ENCODE measurements around the gene TTC3.

DNA sequence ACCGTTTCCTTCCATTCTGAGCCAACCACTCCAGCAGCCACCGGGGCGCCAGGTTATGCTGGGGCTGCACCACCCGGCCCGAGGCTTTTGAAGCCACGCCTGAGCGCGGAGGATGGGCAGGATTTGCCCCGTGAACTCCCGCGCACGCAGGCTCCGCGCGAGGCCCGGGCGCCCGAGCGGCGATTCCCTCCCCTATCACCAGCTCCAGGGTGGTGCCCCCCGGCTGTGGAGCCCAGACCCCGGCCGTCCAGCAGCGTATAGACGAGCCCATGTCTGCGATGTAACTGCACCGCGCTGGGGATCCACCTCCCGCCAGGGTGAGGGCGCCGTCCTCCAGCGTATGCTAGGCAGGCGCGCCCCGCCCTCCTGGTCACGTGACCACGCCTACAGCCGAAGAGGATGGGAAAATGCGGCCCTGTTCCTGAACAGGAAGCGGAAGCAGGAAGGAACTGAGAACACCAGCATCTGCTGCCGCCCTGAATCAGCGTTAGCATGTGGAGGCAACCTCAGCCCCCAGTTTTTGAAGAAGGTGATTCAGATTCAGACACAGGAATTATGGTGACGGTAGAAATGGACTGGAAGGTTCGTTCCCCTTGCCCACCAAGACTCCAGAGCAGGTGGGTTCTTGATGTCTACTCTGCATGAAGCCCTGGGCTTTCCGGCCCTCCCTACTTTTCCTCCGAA, 148.1 kb downstream of the TTC3 start:
- TF ChIP-seq POLR2AphosphoS5 (IDR thresholded peaks at IDR 0.05; ENCODE audit: low read depth, low read length), result peak; percentile 84
- peak; percentile 47; the same call in 1 of the 2 replicates for TF ChIP-seq TAF1 (IDR thresholded peaks at IDR 0.05; ENCODE audit: low read depth, low read length)
- peak; percentile 77 for TF ChIP-seq POLR2A (IDR thresholded peaks at IDR 0.05; ENCODE audit: low read depth, low read length)
- TF ChIP-seq SPI1 (IDR thresholded peaks at IDR 0.05; ENCODE audit: low read depth, low read length), result peak; percentile 74
- peak; percentile 87 for TF ChIP-seq POU2F2 (IDR thresholded peaks at IDR 0.05; ENCODE audit: low read depth, low read length)
- no peak for TF ChIP-seq PAX5 (IDR thresholded peaks at IDR 0.05; ENCODE audit: insufficient read depth, low read length, severe bottlenecking)

Data from GM12891 (cell line).